HG03039 (cell line): ENCODE measurements around the gene SVOP.
"Not testable (repeated sequence)": the region's sequence is repeated elsewhere in the genome, so short reads cannot be mapped to it uniquely, and the experiment has no call there.

ENCODE experiments used
- ATAC-seq: cut with Tn5 transposase; IDR thresholded peaks from one replicate; pipeline ENCODE4 v1.9.1; 2021; ENCODE audit warnings: mild to moderate bottlenecking, moderate library complexity; ENCODE audit not compliant: unreplicated experiment

SVOP gene

GRCh38 chr12:108896336-108896735, 124.5 kb downstream of the SVOP start:
- no peak for ATAC-seq

GRCh38 chr12:108895220-108895802, 125.6 kb downstream of the SVOP start:
- no peak for ATAC-seq

- no peak for ATAC-seq
These were observed 130.7 kb downstream of the SVOP start for GRCh38 chr12:108890208-108890607.

GRCh38 chr12:108888031-108888430, 132.8 kb downstream of the SVOP start:
- ATAC-seq: no peak

- ATAC-seq: no peak
These were observed 133.8 kb downstream of the SVOP start for GRCh38 chr12:108886873-108887629.

- ATAC-seq: no peak
These were observed 136.5 kb downstream of the SVOP start for GRCh38 chr12:108884116-108885012.

GRCh38 chr12:108881953-108882352, 138.9 kb downstream of the SVOP start:
- no peak for ATAC-seq

GRCh38 chr12:108879615-108880254, 141.1 kb downstream of the SVOP start, which contains the start of gene DAO:
TSS of gene DAO (plus strand) at chr12:108880092. CDS start at chr12:108885007, 4,915 bp downstream.
- no peak for ATAC-seq

GRCh38 chr12:108876550-108876949, 144.3 kb downstream of the SVOP start:
- ATAC-seq: no peak

GRCh38 chr12:108875682-108876361, 145.0 kb downstream of the SVOP start:
- ATAC-seq: no peak

- ATAC-seq: no peak
These were observed 145.6 kb downstream of the SVOP start for GRCh38 chr12:108875280-108875679.

- ATAC-seq: no peak
These were observed 152.1 kb downstream of the SVOP start for GRCh38 chr12:108868781-108869180.

- ATAC-seq: not testable (repeated sequence)
These were observed 154.8 kb downstream of the SVOP start for GRCh38 chr12:108866083-108866482.

GRCh38 chr12:108865169-108865568, 155.7 kb downstream of the SVOP start:
- ATAC-seq: no peak

GRCh38 chr12:108862588-108862959, 158.3 kb downstream of the SVOP start:
- no peak for ATAC-seq

- no peak for ATAC-seq
These were observed 158.8 kb downstream of the SVOP start for GRCh38 chr12:108861878-108862587.

GRCh38 chr12:108860443-108860842, 160.4 kb downstream of the SVOP start:
- no peak for ATAC-seq

- ATAC-seq: no peak
These were observed 161.0 kb downstream of the SVOP start for GRCh38 chr12:108859923-108860291.

- ATAC-seq: not testable (repeated sequence)
These were observed 161.5 kb downstream of the SVOP start for GRCh38 chr12:108859141-108859922.
